Activated T-cell treated with anti-CD3 and anti-CD28 coated beads, Interleukin-2, amount 50 U/mL, for 48 hours (primary cell): ENCODE data around the gene ESYT2.
"Not testable (repeated sequence)": the region's sequence is repeated elsewhere in the genome, so short reads cannot be mapped to it uniquely, and the experiment has no call there.

Experiments used
- DNase-seq, 2 experiments: peaks; one replicate each; pipeline ENCODE4 v3.0.0-alpha.2; 2020

The ESYT2 gene

GRCh38 chr7:158856883-158857668 is 27.8 kb upstream of the ESYT2 start:
- no peak for DNase-seq

- no peak for DNase-seq
Observed at GRCh38 chr7:158854681-158855081, 25.4 kb upstream of the ESYT2 start.

DNA sequence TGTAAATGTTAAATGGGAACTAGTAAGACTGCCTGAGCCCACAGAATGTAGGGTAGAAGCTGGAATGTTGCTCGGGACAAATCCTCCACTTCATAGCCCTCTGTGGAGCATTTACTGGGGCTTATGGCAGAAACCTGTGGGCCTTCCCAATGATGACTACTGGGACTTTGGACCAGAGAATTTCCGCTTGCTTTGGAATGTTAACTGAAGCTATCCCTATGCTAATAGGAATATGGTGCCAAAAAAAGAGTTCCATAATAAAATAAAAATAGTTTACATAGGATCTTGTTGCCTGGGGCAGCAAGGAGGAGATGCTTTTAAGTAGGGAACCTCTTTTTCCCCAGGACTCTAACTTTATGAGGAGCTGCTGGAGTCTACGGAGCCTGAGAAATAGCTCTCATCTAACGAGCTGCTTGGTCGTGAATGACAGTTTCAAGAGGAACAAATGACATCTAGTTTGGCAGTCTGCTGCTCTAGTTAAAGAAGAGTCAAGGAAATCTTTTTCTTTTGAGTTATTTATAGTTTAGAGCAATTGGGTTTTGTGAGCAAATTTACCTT is 21.3 kb upstream of the ESYT2 start:
- no peak for DNase-seq

DNA sequence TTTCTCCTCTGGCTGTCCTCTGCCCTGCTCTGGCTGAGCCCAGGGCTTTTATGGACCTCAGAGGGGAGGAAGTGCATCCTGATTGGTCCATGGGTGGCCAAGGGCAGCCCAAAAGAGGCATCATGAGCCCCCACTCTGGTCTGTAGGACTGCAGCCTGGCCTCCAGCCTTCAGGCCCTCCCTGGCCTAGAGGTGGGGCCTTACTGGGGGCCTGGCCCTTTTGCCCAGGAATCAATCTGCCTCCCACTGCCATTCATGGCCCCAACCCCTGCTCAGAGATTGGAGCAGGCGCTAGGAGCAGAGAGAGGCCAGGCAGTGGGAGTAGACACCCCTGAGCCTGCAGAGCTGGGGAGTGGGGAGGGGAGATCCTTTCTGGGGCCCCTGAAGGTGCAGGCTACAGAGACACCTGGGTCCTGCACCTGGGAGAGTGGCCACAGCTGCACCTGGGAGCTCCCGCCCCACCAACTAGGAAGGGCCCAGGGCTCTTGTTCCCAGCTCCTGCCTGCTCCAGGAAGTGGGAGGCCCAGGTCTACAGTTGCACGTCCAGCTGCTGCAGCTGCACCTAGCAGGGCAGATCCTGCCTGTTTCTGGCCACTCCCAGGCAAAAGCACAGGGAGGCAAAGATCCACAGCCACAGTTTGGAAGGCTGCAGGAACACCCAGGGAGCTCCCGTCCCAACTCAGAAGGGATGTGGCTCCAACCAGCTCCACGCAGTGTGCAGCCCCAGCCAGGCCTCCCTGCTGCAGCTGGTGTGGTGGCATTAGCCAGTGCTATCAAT is 20.6 kb upstream of the ESYT2 start:
- no peak for DNase-seq

GRCh38 chr7:158849442-158849767 is 20.1 kb upstream of the ESYT2 start:
- DNase-seq, result no peak

DNA sequence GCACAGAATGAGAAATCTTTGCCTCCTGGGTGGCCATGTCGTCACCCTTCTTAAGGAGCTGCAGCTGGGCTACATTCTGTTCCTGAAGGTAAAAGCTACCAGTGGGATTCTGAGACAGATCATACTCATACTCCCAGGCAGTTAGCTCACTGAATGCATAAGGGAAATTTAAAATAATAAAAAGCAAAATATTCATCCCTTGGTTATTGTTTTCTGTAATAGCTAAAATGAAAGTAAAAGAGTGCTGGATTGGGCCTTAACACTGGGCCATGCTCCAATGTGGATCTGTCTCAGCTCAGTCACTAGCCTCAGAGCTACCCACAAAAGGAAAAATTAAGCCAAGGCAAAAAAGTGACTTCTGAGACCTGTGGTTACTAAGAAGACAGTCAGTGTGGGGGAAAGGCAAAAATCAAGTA is 18.1 kb upstream of the ESYT2 start:
- DNase-seq, result no peak

DNA sequence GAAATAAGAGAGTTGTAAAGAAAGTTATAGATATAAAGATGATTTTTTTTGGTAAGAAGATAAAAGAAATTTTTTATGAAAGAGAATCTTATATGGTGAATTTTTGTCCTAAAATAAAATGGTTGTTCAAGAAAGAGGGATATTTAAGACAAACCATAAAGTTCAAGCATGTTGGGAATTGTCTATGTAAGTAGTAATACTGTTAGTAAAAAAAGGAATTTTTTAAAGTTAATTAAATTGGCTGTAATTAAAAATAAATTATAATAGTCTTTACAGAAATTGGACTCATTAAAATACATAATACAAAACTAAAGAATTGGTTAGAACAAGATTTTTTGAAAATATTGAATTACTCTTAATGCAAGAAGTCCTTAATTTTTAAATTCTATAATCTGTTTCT is 17.0 kb upstream of the ESYT2 start:
- no peak for DNase-seq

GRCh38 chr7:158843771-158844170 is 14.5 kb upstream of the ESYT2 start:
- DNase-seq, result no peak

DNA sequence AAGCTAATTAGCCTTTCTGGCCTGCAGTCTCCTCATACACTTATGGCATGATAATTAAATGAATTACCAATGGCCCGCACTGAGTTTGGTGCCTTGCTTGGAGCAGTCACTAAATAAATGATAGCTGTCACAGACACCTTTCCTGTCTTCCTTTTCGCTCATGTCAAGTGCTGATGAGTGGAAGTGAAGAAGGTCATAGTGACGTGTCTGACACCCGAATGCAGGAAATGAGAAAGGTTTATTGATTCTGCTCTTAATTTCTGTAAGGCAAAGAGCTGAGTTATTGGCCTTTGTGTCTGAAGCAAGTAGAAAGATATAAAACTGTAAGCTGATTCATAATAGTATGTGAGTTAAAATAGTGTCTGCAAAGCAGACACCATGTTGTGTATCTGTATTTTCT is 13.2 kb upstream of the ESYT2 start:
- no peak for DNase-seq

- no peak for DNase-seq
Observed at GRCh38 chr7:158840604-158841003, 11.3 kb upstream of the ESYT2 start.

GRCh38 chr7:158839177-158839576 is 9.9 kb upstream of the ESYT2 start:
- DNase-seq, result not testable (repeated sequence)

- no peak for DNase-seq
Observed at GRCh38 chr7:158837790-158838637, 8.7 kb upstream of the ESYT2 start.

DNA sequence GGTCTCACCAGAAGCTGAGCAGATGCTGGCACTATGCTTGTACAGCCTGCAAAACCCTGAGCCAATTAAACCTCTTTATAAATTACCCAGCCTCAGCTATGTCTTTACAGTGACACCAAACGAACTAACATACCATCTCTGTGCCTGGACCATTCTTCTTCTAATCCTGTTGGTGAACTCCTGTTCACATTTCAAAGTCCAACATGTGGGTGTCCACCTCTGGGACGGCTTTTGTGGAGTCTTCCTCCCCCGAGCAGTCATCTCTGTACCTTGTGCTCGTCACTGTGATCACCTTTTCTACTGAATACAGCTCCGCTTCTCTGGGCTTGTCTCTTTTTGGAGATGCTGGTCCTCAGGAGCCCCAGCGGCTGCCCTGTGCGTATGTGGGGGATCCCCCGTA is 7.4 kb upstream of the ESYT2 start:
- no peak for DNase-seq

DNA sequence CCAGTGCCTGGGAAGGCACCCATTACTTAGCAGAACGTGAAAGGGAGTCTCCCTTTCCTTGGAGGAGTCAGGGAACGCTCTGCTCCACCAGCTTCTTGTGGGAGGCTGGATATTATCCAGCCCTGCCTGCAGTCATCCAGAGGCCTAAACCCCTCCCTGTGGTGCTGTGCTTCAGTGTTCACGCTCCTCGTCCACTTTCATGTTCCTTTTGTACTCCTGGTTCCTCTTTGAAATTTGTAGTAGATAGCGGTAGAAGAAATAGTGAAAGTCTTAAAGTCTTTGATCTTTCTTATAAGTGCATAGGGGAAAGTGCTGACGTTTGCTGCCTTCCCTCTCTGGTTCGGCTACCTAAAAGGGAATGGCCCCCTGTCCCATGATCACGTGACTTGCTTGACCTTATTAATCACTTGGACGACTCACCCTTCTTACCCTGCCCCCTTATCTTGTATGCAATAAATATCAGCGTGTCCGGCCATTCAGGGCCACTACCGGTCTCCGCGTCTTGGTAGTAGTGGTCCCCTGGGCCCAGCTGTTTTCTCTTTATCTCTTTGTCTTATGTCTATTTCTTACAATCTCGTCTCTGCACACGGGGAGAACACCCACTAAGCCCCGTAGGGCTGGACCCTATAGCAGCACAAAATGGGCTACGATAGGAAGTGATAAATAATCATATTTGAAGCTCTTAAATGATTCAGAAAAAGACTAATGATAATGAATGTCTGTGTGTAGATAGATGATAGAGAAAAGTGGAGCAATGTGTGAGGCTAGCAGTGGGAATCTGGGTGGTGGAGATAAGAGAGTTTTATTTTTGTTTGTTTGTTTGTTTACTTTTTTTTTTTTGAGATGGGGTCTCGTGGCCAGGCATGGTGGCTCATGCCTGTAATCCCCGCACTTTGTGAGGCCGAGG is 5.8 kb upstream of the ESYT2 start:
- no peak for DNase-seq

DNA sequence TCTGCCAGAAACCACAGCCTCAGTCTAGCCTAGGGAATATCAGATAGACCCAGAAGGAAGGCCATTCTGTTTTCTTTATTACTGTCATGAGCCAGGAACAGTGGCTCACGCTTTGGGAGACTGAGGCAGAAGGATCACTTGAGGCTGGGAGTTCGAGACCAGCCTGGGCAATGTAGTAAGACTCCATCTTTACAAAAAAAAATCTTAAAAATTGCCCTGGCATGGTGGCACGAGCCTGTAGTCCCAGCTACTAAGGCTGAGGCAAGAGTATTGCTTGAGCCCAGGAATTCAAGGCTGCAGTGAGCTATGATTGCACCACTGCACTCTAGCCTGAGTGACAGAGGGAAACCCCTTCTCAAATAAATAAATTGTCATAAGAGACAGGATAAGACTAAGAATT is 3.7 kb upstream of the ESYT2 start:
- no peak for DNase-seq

DNA sequence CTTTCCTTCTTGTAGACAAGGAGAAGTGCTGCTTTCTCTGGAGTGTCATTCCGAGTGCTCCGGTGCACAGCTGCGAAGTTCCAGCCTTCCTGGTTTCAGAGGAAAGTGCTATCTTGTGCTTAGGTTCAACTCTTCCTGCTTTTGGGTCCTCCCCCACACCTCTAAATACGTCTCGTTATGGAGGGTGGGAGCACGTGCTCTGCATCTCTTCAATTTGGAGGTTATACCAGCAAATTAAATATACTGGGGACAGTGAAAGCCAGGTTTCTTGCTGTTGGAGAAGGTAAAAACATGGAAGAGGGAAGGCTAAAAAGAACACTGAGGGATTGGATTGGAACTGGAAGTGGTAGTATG is 2.4 kb upstream of the ESYT2 start:
- no peak for DNase-seq

DNA sequence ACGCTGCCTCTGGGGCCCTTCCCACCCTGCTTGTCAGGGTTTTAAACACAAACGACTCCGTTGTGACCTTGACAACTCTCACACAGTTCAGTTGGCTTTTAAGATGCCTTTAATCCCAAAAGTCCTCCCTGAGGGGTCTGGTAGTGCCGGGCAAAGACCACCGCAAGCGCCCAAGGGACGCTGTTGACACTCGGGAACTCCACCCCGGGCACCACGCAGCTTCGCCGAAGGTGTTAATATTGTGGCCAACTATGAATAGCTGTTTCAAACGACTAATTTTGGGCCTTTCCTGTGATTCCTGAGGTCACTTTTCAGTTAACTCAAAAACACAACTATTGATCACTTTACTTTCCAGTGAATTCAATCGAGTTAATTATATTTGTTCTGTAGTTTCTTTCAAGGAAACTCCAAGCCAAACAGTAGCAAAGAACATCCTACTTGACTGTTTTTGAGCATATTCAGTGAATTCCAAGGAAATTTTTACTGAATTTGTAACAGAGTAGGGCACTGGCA is 958 bp upstream of the ESYT2 start:
- DNase-seq, result no peak

- peak in 1 of 2 experiments; percentile 74 for DNase-seq
Observed at GRCh38 chr7:158829021-158829341, 328 bp downstream of the ESYT2 start.

DNA sequence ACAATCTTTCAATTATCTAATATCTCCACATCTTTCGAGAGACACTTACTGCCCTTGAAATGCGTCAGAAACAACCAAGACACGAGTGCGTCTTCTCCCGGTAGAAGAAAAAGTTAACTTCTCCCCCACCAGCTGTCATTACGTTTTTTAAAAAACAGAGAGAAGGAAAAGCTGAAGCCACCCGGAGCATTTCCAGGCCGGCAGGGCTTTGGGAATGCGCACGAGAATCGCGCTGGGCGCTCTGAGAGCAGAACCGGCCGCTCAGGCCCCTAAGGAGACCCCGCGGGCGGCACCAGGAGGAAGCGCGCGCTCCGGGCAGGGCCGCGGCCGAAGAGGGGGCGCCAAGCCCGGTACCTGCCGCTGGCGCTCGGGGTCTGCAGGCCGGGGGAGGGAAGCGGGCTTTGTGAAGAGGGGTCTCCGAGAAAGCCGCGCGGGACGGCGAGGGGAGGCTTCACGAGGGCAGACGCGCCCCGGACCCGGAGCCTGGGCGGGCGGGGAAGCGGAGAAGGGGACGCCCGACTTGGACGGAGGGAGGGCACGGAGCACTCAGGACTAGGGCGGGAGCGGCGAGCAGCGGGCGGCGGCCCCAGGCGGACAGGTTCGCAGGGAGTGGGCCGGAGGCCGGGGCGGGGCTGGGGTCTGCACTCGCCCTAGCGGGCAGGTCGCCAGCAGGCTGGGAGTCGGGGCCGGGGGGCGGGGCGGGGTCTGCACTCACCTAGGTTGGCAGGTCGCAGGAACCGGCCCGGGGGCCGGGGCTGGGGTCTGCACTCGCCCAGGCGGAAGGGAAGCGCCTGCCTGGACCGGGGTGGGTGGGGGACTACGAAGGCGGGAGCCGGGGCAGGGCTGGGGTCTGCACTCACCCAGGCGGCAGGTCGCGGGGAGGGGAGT is 932 bp downstream of the ESYT2 start:
- peak in 1 of 2 experiments; percentile 53 for DNase-seq

DNA sequence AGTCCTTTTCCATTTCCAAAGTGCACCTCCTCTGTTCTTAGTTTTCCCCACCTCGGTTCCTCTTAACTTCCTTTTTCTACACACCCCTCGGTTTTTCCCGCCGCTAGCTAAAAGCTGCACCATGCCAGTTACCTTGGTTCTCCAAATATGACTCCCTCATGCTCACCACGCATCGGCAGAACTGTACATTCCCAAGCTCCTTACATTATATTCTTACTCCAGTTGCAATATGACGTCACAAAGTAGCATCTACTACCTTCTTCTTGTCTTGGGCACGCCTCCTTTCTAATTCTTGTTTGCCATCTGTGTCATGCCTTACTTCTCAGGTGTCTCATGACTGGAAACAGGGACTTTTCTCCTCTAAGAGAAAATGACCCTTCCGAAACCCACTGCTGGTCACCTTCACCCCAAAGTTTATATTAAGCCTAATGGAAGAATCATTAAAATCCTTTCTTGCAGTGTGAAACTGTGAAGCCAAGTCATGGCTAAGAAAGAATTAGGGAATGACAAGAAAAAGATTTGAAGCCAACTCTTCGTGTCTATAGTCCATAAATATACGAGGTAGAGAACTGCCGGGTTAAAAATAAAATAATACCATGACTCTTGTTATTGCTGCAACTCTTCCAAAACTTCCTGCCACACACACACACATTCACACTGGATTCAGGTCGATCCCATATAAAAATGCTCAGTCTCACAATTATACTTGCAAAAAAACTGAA is 1.7 kb downstream of the ESYT2 start:
- peak in 1 of 2 experiments; percentile 50 for DNase-seq
